Gastroesophageal sphincter (tissue), 4 donors: ENCODE results near the gene RGS16. TPM values are rescaled to one million over a fixed set of nuclear protein-coding genes. Genes with fewer than 3 reads are reported as not detected.
"Not testable (repeated sequence)": the region's sequence is repeated elsewhere in the genome, so short reads cannot be mapped to it uniquely, and the experiment has no call there.

Source experiments
- ATAC-seq: fragments of 150-250 bp; one replicate; pipeline ENCODE4 v1.9.1; 2016; ENCODE audit warnings: mild to moderate bottlenecking, moderate library complexity
- H3K27ac ChIP-seq, 4 donors: fragments of 200-600 bp; sonication (generic) in 3 of 4; 1 replicate in 3 of 4; 2 replicates in 1 of 4; pipeline ENCODE4 v1.5.1; 2016 to 2019
- H3K27me3 ChIP-seq: fragments of 200-600 bp; sonication (generic); one replicate; pipeline ENCODE4 v1.5.1; 2019
- H3K36me3 ChIP-seq, 2 donors: fragments of 200-600 bp; sonication (generic); one replicate each; pipeline ENCODE4 v1.5.1; 2019; ENCODE audit warnings: control low read depth in 1 of 2
- H3K4me1 ChIP-seq, 3 donors: fragments of 200-600 bp; sonication (generic); 1 replicate in 2 of 3; 2 replicates in 1 of 3; pipeline ENCODE4 v1.5.1; 2016 to 2019; ENCODE audit warnings: control low read depth in 2 of 3
- H3K4me3 ChIP-seq, 2 donors: fragments of 200-600 bp; sonication (generic); one replicate each; pipeline ENCODE4 v1.5.1; 2019; ENCODE audit warnings: mild to moderate bottlenecking in 1 of 2, moderate library complexity in 1 of 2
- H3K9me3 ChIP-seq, 3 donors: fragments of 200-600 bp; sonication (generic); one replicate each; pipeline ENCODE4 v1.5.1; 2017 to 2019; ENCODE audit warnings: control low read depth in 2 of 3
- CTCF ChIP-seq, 4 experiments: fragments of 200-600 bp in 2 of 4; fragments of 450-650 bp in 2 of 4; sonication (generic) in 1 of 4; IDR thresholded peaks; one replicate each; pipeline ENCODE4 v1.5.1; 2017 to 2019; ENCODE audit warnings: antibody characterized with exemption in 4 of 4, mild to moderate bottlenecking in 2 of 4, moderate library complexity in 2 of 4
- EP300 ChIP-seq: sonication (generic); formaldehyde crosslinking; IDR thresholded peaks from one replicate; pipeline ENCODE4 v1.6.1; 2017; ENCODE audit warnings: antibody characterized with exemption, mild to moderate bottlenecking
- POLR2A ChIP-seq, 2 donors: fragments of 450-650 bp; IDR thresholded peaks; one replicate each; pipeline ENCODE4 v1.6.1; 2017; ENCODE audit warnings: antibody characterized with exemption in 2 of 2, mild to moderate bottlenecking in 2 of 2, moderate library complexity in 1 of 2
- POLR2AphosphoS5 ChIP-seq: sonication (generic); formaldehyde crosslinking; IDR thresholded peaks from one replicate; pipeline ENCODE4 v1.6.1; 2017; ENCODE audit warnings: antibody characterized with exemption
- WGBS, 2 donors: methylation state at CpG; one replicate each; pipeline ENCODE4 v1.1.5; 2018; ENCODE audit warnings: low coverage in 1 of 2; 5-methylcytosine and 5-hydroxymethylcytosine counted together
- total RNA-seq, 4 donors: library from RNA; depleted of rRNA; stranded (reverse); fragments of >200 nt; gene quantifications; one replicate each; pipeline ENCODE4 v1.1.0, GENCODE V29; 2016

Gene RGS16
- total RNA-seq, 4 donors from 2014 or later, result 0.47 to 10.6 (median 2.1) TPM

GRCh38 chr1:182634306-182635072 is 30.3 kb upstream of the RGS16 start:
- TF ChIP-seq CTCF (IDR thresholded peaks at IDR 0.05), result no peak
- no peak for TF ChIP-seq POLR2AphosphoS5
- TF ChIP-seq POLR2A (IDR thresholded peaks at IDR 0.05), result no peak
- TF ChIP-seq EP300, result no peak
- H3K36me3 ChIP-seq, result no peaks in the 10 kb centered on the region
- H3K9me3 ChIP-seq, result no peaks in the 10 kb centered on the region
- H3K4me3 ChIP-seq, result no peak overlapping the region
- H3K27me3 ChIP-seq, result no peaks in the 10 kb centered on the region
- no peak for ATAC-seq
- no peak overlapping the region for H3K27ac ChIP-seq
- 92% methylated on average over 5 of the region's 9 CpGs; no CpG with 5 or more reads in 1 of the 2 donors for WGBS, 2 donors
- peaks cover 0 to 9% (median 0%) of the 10 kb centered on the region in 3 donors for H3K4me1 ChIP-seq

GRCh38 chr1:182633657-182634281 is 29.6 kb upstream of the RGS16 start:
- TF ChIP-seq POLR2A (IDR thresholded peaks at IDR 0.05), result no peak
- TF ChIP-seq EP300, result no peak
- TF ChIP-seq CTCF (IDR thresholded peaks at IDR 0.05), result no peak
- TF ChIP-seq POLR2AphosphoS5, result no peak
- Histone ChIP-seq H3K4me1 (peaks cover 0 to 9% (median 0%) of the 10 kb centered on the region in 3 donors), H3K27me3 (no peaks in the 10 kb centered on the region), H3K27ac (no peak overlapping the region), H3K36me3 (no peaks in the 10 kb centered on the region), H3K4me3 (no peak overlapping the region), H3K9me3 (no peaks in the 10 kb centered on the region)
- no peak for ATAC-seq
- WGBS, 2 donors, result 82 to 88% methylated on average over 4 to 10 of the region's 11 CpGs

DNA sequence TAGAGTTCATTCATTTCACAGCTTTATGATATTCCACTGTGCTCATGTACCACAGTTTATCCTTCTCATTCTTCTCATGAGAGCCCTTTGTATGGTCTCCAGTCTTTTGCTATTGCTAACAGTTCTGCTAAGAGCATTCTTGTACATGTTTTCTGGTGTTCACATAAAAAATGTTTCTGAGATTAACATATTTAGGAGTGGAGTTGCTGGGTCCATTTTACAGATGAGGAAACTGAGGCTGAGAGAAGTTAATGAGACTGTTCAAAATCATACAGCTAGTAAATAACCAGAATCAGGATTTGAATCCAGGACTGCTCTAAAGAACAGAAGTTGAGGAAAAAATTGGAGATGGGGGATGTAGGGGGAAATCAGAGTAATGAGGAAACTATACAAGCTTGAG is 28.8 kb upstream of the RGS16 start:
- no peak for ATAC-seq
- Histone ChIP-seq H3K27me3 (no peaks in the 10 kb centered on the region), H3K9me3 (no peaks in the 10 kb centered on the region), H3K36me3 (no peaks in the 10 kb centered on the region), H3K27ac (no peak overlapping the region), H3K4me1 (peaks cover 0 to 9% (median 0%) of the 10 kb centered on the region in 3 donors), H3K4me3 (no peak overlapping the region)
- no peak for TF ChIP-seq CTCF (IDR thresholded peaks at IDR 0.05)
- TF ChIP-seq EP300, result no peak
- TF ChIP-seq POLR2A (IDR thresholded peaks at IDR 0.05), result no peak

GRCh38 chr1:182632441-182632857 is 28.3 kb upstream of the RGS16 start:
- not testable (repeated sequence) for H3K36me3 ChIP-seq, H3K27ac ChIP-seq, H3K27me3 ChIP-seq, H3K9me3 ChIP-seq, H3K4me3 ChIP-seq, ATAC-seq
- WGBS, 2 donors, result 55 to 70% methylated on average over 10 to 12 of the region's 12 CpGs
- H3K4me1 ChIP-seq, result peaks cover 0 to 15% (median 0%) of the 10 kb centered on the region in 3 donors

GRCh38 chr1:182631954-182632353 is 27.8 kb upstream of the RGS16 start:
- H3K27ac ChIP-seq, result no peak overlapping the region
- H3K9me3 ChIP-seq, result no peaks in the 10 kb centered on the region
- ATAC-seq, result no peak
- TF ChIP-seq POLR2A (IDR thresholded peaks at IDR 0.05) (no peak), EP300 (no peak), POLR2AphosphoS5 (no peak), CTCF (IDR thresholded peaks at IDR 0.05) (no peak)
- no peaks in the 10 kb centered on the region for H3K36me3 ChIP-seq
- peaks cover 0 to 20% (median 0%) of the 10 kb centered on the region in 3 donors for H3K4me1 ChIP-seq
- no peak overlapping the region for H3K4me3 ChIP-seq
- WGBS, 2 donors, result 89 to 100% methylated on average over 1 of the region's 1 CpG
- no peaks in the 10 kb centered on the region for H3K27me3 ChIP-seq
